Measurements from ENCODE around the gene VAMP2. TPM values are rescaled to one million over a fixed set of nuclear protein-coding genes. Genes with fewer than 3 reads are reported as not detected.
A peak's percentile ranks its signal among the peaks of the same experiment; 100 is the strongest.

Gene VAMP2
- total and polyA plus RNA-seq, 4 donors = 4.2 to 25.9 (median 10.2) TPM

- TF ChIP-seq REST (IDR thresholded peaks at IDR 0.05) = no peak
Measured at GRCh38 chr17:8161289-8162232, 1.2 kb downstream of the VAMP2 start (continued).

- peaks cover 11 to 54% (median 42%) of the 10 kb centered on the region in 4 donors for H3K4me1 ChIP-seq (ENCODE audit: control insufficient read depth in 4 of 4, insufficient read depth in 4 of 4, low read length in 3 of 4)
- no peak overlapping the region for H3K9ac ChIP-seq (ENCODE audit: low read depth in 1 of 2, low read length in 2 of 2)
- TF ChIP-seq EGR1 (IDR thresholded peaks at IDR 0.05; ENCODE audit: low read depth in 2 of 2) (no peak), HNF4G (IDR thresholded peaks at IDR 0.05) (no peak), FOXA2 (IDR thresholded peaks at IDR 0.05) (no peak), HNF4A (conservative IDR thresholded peaks at IDR 0.05) (no peak), GABPA (IDR thresholded peaks at IDR 0.05 in 1 of 2, conservative IDR thresholded peaks at IDR 0.05 in 1 of 2) (no peak), FOXA1 (IDR thresholded peaks at IDR 0.05) (no peak), RAD21 (IDR thresholded peaks at IDR 0.05) (no peak), RXRA (IDR thresholded peaks at IDR 0.05) (no peak), YY1 (IDR thresholded peaks at IDR 0.05) (no peak), TAF1 (conservative IDR thresholded peaks at IDR 0.05) (no peak)
- no peaks in the 10 kb centered on the region for H3K9me3 ChIP-seq (ENCODE audit: control insufficient read depth in 4 of 4, low read length in 3 of 4)
- WGBS = 74% methylated on average over 5 of the region's 5 CpGs
- peak overlapping the region; percentile 27 to 98 for H3K27ac ChIP-seq (ENCODE audit: low read depth in 1 of 2, low read length in 2 of 2)
- no peak overlapping the region for H3K4me3 ChIP-seq (ENCODE audit: low read depth in 1 of 3, low read length in 3 of 3)
- H3K27me3 ChIP-seq (ENCODE audit: control insufficient read depth in 4 of 4, insufficient read depth in 4 of 4, low read length in 3 of 4) = no peaks in the 10 kb centered on the region
- peaks cover 2 to 10% (median 6%) of the 10 kb centered on the region in 4 donors for H3K36me3 ChIP-seq (ENCODE audit: control insufficient read depth in 4 of 4, insufficient read depth in 3 of 4, low read depth in 1 of 4, low read length in 3 of 4)
- no peak for DNase-seq (ENCODE audit: low spot score)
Measured at GRCh38 chr17:8160741-8161221, 2.0 kb downstream of the VAMP2 start.

GRCh38 chr17:8160224-8160577 is 2.5 kb downstream of the VAMP2 start:
- Histone ChIP-seq H3K4me1 (ENCODE audit: control insufficient read depth in 4 of 4, insufficient read depth in 4 of 4, low read length in 3 of 4) (peaks cover 11 to 59% (median 44%) of the 10 kb centered on the region in 4 donors), H3K27ac (ENCODE audit: low read depth in 1 of 2, low read length in 2 of 2) (no peak overlapping the region), H3K36me3 (ENCODE audit: control insufficient read depth in 4 of 4, insufficient read depth in 3 of 4, low read depth in 1 of 4, low read length in 3 of 4) (peaks cover 2 to 10% (median 6%) of the 10 kb centered on the region in 4 donors), H3K9ac (ENCODE audit: low read depth in 1 of 2, low read length in 2 of 2) (no peak overlapping the region), H3K27me3 (ENCODE audit: control insufficient read depth in 4 of 4, insufficient read depth in 4 of 4, low read length in 3 of 4) (no peaks in the 10 kb centered on the region), H3K9me3 (ENCODE audit: control insufficient read depth in 4 of 4, low read length in 3 of 4) (no peaks in the 10 kb centered on the region), H3K4me3 (ENCODE audit: low read depth in 1 of 3, low read length in 3 of 3) (no peak overlapping the region)
- no peak for DNase-seq (ENCODE audit: low spot score)
- 68% methylated on average over 4 of the region's 4 CpGs for WGBS
- TF ChIP-seq MAX (IDR thresholded peaks at IDR 0.05) (no peak), HNF4A (conservative IDR thresholded peaks at IDR 0.05) (no peak), REST (IDR thresholded peaks at IDR 0.05) (no peak), YY1 (IDR thresholded peaks at IDR 0.05) (no peak), NR2F2 (IDR thresholded peaks at IDR 0.05) (no peak), RAD21 (IDR thresholded peaks at IDR 0.05) (no peak), CTCF (IDR thresholded peaks at IDR 0.05; ENCODE audit: low read depth, low read length, missing input control) (no peak), TAF1 (conservative IDR thresholded peaks at IDR 0.05) (no peak), ZBTB33 (IDR thresholded peaks at IDR 0.05) (no peak), FOXA1 (IDR thresholded peaks at IDR 0.05) (no peak), GABPA (IDR thresholded peaks at IDR 0.05 in 1 of 2, conservative IDR thresholded peaks at IDR 0.05 in 1 of 2) (no peak), FOXA2 (IDR thresholded peaks at IDR 0.05) (no peak), EGR1 (IDR thresholded peaks at IDR 0.05; ENCODE audit: low read depth in 2 of 2) (no peak), RXRA (IDR thresholded peaks at IDR 0.05) (no peak)
